BJ (cell line): Measurements from ENCODE around the gene CDH22. TPM values are rescaled to one million over a fixed set of nuclear protein-coding genes. Genes with fewer than 3 reads are reported as not detected.

Source experiments
- CTCF ChIA-PET: fragments of 350-600 bp; formaldehyde crosslinking; extraction: SDS; loops from one replicate; lab custom pipeline; 2021; ENCODE audit warnings: antibody characterized with exemption, inconsistent platforms; lab: Yijun Ruan, JAX
- POLR2A ChIA-PET: fragments of 300-600 bp; sonication (Branson Sonifier 250); formaldehyde crosslinking; extraction: SDS; loops from one replicate; lab custom pipeline; 2021; ENCODE audit warnings: antibody characterized with exemption; lab: Charles Lee
- DNase-seq: peaks from one replicate; pipeline ENCODE4 v3.0.0-alpha.2; 2011; ENCODE audit warnings: low read depth
- H3K27me3 ChIP-seq: 2 replicates; pipeline ENCODE4 v1.6.0; 2011; ENCODE audit warnings: low read length; ENCODE audit not compliant: control insufficient read depth, insufficient read depth
- H3K36me3 ChIP-seq: 2 replicates; pipeline ENCODE4 v1.5.1; 2011; ENCODE audit warnings: low read length; ENCODE audit not compliant: control insufficient read depth, insufficient read depth
- H3K4me3 ChIP-seq: 2 replicates; pipeline ENCODE4 v1.5.1; 2011; ENCODE audit warnings: low read depth, mild to moderate bottlenecking, control low read depth, low read length
- polyA plus RNA-seq: library from polyadenylated mRNA; depleted of rRNA; stranded (reverse); fragments of >200 nt; gene quantifications from 2 replicates; pipeline ENCODE4 v1.2.3, GENCODE V29; 2011
- TF ChIP-seq, protein P1 (sequence below): IDR thresholded peaks from 2 replicates; pipeline ENCODE4 v1.5.1; 2011; ENCODE audit warnings: low read depth, mild to moderate bottlenecking, control low read depth, inconsistent platforms, low read length, moderate library complexity; ENCODE audit not compliant: insufficient read depth

The CDH22 gene
- polyA plus RNA-seq, 1 experiment: not detected

DNA sequence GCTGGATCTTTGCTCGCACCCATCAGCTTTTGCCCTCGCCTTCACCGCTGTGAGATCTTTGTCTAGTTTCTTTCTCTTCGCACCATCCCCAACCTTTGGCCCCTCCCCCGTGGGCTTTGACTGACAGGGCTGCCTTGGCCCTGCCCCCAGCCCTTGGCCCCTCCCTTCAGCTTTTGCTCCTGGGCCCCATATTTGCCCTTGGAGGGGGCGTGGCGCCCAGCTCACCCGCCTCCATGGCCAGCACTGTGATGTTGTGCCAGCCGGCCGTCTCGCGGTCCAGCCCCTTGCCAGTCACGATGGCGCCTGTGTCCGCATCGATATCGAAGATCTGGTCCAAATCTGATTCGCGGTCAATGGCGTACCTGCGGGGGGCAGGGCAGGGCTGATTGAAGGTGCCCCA, 109.1 kb downstream of the CDH22 start:
- Histone ChIP-seq H3K27me3 (peaks cover 8% of the 10 kb centered on the region), H3K36me3 (no peaks in the 10 kb centered on the region), H3K4me3 (no peak overlapping the region)
- CTCF ChIA-PET: no interaction called here
- POLR2A ChIA-PET: no interaction called here
- TF ChIP-seq, protein P1, sequence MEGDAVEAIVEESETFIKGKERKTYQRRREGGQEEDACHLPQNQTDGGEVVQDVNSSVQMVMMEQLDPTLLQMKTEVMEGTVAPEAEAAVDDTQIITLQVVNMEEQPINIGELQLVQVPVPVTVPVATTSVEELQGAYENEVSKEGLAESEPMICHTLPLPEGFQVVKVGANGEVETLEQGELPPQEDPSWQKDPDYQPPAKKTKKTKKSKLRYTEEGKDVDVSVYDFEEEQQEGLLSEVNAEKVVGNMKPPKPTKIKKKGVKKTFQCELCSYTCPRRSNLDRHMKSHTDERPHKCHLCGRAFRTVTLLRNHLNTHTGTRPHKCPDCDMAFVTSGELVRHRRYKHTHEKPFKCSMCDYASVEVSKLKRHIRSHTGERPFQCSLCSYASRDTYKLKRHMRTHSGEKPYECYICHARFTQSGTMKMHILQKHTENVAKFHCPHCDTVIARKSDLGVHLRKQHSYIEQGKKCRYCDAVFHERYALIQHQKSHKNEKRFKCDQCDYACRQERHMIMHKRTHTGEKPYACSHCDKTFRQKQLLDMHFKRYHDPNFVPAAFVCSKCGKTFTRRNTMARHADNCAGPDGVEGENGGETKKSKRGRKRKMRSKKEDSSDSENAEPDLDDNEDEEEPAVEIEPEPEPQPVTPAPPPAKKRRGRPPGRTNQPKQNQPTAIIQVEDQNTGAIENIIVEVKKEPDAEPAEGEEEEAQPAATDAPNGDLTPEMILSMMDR: no peak
- DNase-seq: no peak

- DNase-seq: no peak
- no peak overlapping the region for H3K4me3 ChIP-seq
- TF ChIP-seq, protein P1: no peak
- ChIA-PET POLR2A (no interaction called here), CTCF (interaction anchor here (1.0 to 1.2 kb wide), 2 partner anchors 11 to 22 kb away, joined by 3 read pairs; no protein-coding TSS in a partner anchor)
- H3K36me3 ChIP-seq: no peaks in the 10 kb centered on the region
- H3K27me3 ChIP-seq: peaks cover 5% of the 10 kb centered on the region
Observed at GRCh38 chr20:46196990-46197389, 111.3 kb downstream of the CDH22 start.

DNA sequence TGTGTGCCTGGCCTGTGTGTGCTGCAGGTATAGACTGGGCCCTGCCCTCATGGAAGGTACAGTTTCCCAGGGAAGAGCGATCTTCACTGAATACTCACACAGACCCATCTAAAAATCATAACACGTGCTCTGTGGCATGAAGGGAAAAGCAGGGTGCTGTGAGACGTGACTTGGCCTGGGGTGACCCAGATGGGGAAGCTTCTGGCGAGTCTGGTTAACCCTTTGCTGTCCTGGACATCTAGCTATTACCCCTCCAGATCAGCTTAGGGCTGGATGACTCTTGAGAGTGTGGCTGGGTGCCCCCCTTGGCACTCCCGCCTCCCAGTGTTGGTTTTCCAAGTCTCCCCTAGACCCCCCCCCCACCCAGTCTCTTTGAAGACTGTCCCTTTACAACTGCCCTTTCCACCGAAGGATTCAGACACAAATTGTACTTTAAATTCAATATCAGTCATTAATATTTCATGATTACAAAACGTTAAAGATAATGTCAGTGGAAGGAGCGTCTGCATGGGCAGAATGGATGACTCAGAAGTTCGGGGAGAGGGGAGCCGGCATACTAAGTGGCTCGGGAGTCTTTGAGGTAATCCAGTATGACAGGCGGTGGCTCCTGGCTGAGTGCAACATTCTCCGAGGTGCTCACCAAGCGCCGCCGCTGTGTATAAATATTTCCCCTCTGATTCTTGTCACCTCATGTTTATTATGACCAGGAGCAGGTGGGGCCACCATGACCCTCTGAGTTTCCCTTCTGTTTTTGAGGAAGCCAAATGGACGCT, 112.8 kb downstream of the CDH22 start:
- no peaks in the 10 kb centered on the region for H3K36me3 ChIP-seq
- peaks cover 1% of the 10 kb centered on the region; the same call in 1 of the 2 replicates for H3K27me3 ChIP-seq
- no peak for DNase-seq
- POLR2A ChIA-PET: no interaction called here
- H3K4me3 ChIP-seq: no peak overlapping the region
- CTCF ChIA-PET: interaction anchor here (0.5 to 1.2 kb wide), 4 partner anchors 10 to 181 kb away, joined by 3 read pairs; no protein-coding TSS in a partner anchor
- TF ChIP-seq, protein P1: no peak

DNA sequence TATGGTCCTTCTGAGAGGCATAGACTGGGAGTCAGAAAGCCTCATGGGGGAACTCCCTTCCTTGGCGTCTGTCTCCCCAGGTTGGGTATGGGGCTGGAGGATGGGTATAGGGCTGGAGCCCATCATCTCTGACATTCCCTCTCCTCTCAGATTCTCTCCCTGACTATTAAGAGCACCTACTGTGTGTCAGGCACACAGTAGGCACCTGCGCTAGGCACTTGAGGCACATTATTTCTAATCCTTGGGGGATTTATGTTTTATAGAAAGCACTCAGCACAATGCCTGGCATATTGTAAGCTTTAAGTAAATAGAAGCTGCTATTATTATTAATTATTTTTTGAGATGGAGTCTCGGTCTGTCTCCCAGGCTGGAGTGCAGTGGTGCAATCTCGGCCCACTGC, 113.9 kb downstream of the CDH22 start:
- no peaks in the 10 kb centered on the region for H3K36me3 ChIP-seq
- no peak for DNase-seq
- H3K27me3 ChIP-seq: peaks cover 1% of the 10 kb centered on the region; the same call in 1 of the 2 replicates
- POLR2A ChIA-PET: no interaction called here
- CTCF ChIA-PET: no interaction called here
- no peak overlapping the region for H3K4me3 ChIP-seq
- TF ChIP-seq, protein P1: no peak

DNA sequence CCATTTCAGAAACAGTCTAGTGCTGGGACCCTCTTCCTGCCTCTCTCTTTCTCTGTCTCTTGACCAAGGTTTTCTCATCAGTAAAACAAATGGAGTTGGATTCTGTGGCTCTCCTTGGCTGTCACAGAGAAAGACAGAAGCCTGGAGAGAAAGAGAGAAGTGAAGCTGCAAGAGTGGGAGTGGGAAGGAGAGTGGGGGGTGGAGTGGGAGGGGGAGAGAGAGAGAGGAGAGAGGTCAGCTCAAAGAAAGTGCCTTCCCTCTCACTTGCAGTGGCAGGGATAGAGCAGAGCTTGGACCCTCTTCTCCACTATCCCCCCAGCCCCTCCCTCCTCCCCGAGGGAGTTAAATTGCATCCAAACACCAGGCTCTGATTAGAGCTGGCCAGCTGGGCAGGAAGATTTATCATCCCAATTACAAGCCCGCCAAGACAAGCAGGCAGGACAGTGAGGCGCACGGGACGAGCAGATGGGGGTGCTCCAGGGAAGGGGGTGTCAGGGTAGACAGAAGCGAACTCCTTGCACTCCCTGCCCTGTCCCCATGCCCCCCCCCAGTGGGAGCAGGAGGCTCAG, 115.8 kb downstream of the CDH22 start:
- no peaks in the 10 kb centered on the region for H3K36me3 ChIP-seq
- ChIA-PET POLR2A (no interaction called here), CTCF (interaction anchor here (0.8 kb wide), 2 partner anchors 12 to 18 kb away, joined by 3 read pairs; no protein-coding TSS in a partner anchor)
- no peak for DNase-seq
- TF ChIP-seq, protein P1: no peak
- H3K27me3 ChIP-seq: no peaks in the 10 kb centered on the region
- no peak overlapping the region for H3K4me3 ChIP-seq
